Hepatocyte (in vitro differentiated cells): ENCODE data around the gene MCAM.

ENCODE experiments used
- CTCF ChIP-seq: fragments of 200-600 bp; sonication (generic); IDR thresholded peaks from 2 replicates; pipeline ENCODE4 v1.5.1; 2016; ENCODE audit warnings: antibody characterized with exemption, mild to moderate bottlenecking; ENCODE audit not compliant: poor library complexity
- EZH2 ChIP-seq: fragments of 200-600 bp; sonication (generic); IDR thresholded peaks from 2 replicates; pipeline ENCODE4 v1.6.1; 2016; ENCODE audit warnings: antibody characterized with exemption, mild to moderate bottlenecking, borderline replicate concordance

GRCh38 chr11:119361941-119362725 lies 45.2 kb upstream of the MCAM start:
- TF ChIP-seq EZH2 (no peak), CTCF (no peak)
